Measurements from ENCODE around the gene ATP2B3. TPM values are rescaled to one million over a fixed set of nuclear protein-coding genes. Genes with fewer than 3 reads are reported as not detected.

ATP2B3 gene
- total RNA-seq, 2 donors from 2014 or later, result not detected

DNA sequence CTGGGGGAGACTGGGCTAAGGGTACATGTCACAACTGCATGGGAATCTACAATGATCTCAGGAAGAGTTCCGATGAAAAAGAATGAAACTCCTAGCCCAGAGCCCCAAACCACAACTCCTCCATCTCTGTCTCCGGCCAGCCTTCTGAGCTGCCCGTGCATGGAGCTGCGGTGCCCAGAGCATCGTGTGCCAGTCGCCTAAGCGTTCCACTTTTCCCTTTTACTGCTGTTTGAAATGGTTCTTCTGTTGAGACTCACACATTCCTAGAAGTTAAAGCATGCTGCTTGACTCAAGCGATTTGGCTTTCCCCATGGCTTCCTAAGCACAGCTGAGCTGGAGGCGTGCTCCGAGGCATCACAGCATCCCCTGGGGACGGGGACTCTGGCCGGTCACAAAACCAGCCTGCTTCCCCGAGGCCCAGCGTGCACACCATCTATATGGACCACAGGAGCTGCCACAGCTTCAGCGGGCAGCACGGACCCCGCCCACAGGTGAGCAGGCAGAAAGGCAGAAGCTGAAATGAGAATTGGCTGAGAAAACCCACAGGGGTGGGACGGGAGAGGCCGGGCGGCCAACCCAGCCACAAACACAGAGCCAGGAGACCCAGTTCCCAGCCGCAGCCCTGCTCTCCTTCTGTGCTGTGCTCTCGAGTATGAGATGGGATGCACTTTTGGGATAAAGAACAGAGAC, 76.5 kb downstream of the ATP2B3 start:
- Mint-ChIP-seq H3K4me3 (no peak overlapping the region), H3K27ac (no peak overlapping the region), H3K27me3 (ENCODE audit: low read depth) (peaks cover 14% of the 10 kb centered on the region), H3K4me1 (ENCODE audit: low read depth) (peaks cover 19% of the 10 kb centered on the region), H3K36me3 (ENCODE audit: insufficient read depth in 2 of 2) (peaks cover 0 to 3% of the 10 kb centered on the region in 2 donors), H3K9me3 (no peaks in the 10 kb centered on the region)
- ATAC-seq (replicated peaks in 1 of 2) (no peak), DNase-seq (no peak)

DNA sequence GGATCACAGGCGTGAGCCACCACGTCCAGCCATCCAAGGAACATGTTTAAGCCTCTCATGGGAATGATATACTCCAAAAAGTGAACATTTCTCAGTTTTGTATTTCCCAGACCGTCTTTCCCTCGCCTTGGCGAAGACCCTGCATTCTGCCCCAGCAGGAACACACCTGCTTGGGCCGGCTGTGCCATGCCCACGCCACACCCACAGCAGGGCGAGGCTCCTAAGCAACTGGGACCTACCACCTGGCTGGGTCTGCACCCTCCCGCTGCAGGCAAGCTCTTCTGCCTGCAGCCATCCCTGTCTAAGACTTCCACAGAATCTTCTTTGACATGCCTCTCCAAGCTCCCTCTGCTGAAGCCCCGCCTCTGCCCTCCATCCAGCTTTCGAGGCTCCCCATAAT, 77.9 kb downstream of the ATP2B3 start:
- H3K9me3 Mint-ChIP-seq, result no peaks in the 10 kb centered on the region
- ATAC-seq (replicated peaks in 1 of 2) (no peak), DNase-seq (no peak)
- H3K27ac Mint-ChIP-seq, result no peak overlapping the region
- peaks cover 25% of the 10 kb centered on the region for H3K4me1 Mint-ChIP-seq (ENCODE audit: low read depth)
- peaks cover 0 to 5% of the 10 kb centered on the region in 2 donors for H3K36me3 Mint-ChIP-seq (ENCODE audit: insufficient read depth in 2 of 2)
- H3K4me3 Mint-ChIP-seq, result no peak overlapping the region
- peaks cover 20% of the 10 kb centered on the region for H3K27me3 Mint-ChIP-seq (ENCODE audit: low read depth)

DNA sequence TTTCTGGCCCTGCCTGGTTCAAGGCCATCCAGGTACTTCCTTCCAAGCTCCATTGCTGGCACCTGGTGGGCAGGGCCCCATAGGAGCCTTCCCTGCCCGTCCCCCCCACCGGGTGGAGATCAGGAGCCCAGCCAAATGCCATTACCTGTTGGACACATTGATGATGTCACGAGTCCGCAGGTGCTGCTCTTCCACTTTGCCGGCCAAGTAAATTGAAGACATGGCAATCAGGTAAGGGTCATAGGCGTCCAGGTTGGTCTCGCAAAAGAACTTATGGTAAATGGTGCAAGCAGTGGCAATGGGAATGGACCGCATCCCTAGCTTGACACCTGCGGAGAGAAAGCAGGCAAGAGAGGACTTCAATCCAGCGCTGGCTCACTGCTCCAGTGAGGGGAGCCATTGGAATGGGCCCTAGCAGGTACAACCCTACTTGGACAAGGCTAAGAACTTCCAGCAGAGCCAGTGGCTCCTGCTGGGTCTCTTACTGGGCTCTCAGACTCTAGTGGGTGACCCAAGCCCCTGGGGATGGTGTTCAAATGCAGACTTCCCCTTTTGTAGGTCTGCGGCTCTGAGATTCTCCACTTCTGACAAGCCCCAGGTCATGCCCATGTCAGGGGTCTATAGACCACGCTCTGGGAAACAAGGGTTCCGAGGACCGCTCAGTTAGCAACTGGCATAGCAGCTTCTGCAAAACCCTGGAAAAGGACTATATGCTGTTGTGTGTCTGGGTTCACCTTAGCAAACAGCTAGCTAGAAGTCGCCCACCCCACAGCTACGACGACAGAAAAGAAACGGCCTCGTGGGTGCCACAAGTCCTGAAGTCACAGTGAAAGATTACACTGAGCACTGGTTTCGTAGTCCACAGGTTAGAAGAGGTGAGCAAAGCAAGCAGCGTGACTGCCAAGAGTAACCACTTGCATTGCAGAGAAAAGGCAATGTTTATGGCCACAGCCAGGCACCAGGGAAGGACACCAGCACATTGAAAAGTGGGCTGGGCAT, 78.7 kb downstream of the ATP2B3 start:
- Mint-ChIP-seq H3K4me1 (ENCODE audit: low read depth) (peaks cover 33% of the 10 kb centered on the region), H3K27me3 (ENCODE audit: low read depth) (peaks cover 16% of the 10 kb centered on the region), H3K4me3 (no peak overlapping the region), H3K36me3 (ENCODE audit: insufficient read depth in 2 of 2) (peaks cover 0 to 5% of the 10 kb centered on the region in 2 donors), H3K27ac (no peak overlapping the region), H3K9me3 (no peaks in the 10 kb centered on the region)
- ATAC-seq (replicated peaks in 1 of 2) (no peak), DNase-seq (no peak)

DNA sequence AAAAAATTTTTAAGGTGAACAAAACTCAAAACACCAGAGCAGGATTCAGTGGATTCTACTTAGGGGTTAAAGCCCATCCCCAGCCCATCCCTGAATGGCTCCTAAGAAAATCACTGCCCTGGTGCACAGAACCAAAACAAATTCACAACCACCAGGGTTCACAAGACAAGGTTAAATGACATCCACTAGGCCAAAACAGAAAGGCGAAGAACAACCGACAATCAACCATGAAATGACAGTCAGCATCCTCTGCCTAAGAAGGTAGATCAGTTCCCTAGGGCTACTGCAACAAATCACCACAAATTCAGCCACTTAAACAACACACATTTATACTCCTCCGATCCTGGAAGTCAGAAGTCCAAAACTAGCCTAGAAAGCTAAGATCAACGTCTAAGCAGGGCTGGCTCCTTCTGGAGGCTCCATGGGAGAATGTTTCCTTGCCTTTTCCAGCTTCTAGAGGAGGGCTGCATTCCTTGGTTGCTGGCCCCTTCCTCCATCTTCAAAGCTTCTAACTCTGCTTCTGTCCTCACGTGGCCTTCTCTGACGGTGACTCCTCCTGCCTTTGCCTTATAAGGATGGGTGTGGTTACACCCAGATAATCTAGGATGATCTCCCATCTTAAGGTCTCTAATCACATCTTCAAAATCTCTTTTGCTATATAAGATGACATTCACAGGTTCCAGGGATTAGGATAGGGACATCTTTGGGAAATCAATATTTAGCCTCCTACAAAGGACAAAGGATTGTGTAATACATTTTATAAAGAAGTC, 79.7 kb downstream of the ATP2B3 start:
- DNase-seq, result no peak
- Mint-ChIP-seq H3K9me3 (no peaks in the 10 kb centered on the region), H3K27me3 (ENCODE audit: low read depth) (peaks cover 13% of the 10 kb centered on the region), H3K36me3 (ENCODE audit: insufficient read depth in 2 of 2) (peaks cover 0 to 5% of the 10 kb centered on the region in 2 donors), H3K27ac (no peak overlapping the region), H3K4me3 (peak overlapping the region; percentile 84 to 86), H3K4me1 (ENCODE audit: low read depth) (peaks cover 35% of the 10 kb centered on the region)
- no peak for ATAC-seq (replicated peaks in 1 of 2)

DNA sequence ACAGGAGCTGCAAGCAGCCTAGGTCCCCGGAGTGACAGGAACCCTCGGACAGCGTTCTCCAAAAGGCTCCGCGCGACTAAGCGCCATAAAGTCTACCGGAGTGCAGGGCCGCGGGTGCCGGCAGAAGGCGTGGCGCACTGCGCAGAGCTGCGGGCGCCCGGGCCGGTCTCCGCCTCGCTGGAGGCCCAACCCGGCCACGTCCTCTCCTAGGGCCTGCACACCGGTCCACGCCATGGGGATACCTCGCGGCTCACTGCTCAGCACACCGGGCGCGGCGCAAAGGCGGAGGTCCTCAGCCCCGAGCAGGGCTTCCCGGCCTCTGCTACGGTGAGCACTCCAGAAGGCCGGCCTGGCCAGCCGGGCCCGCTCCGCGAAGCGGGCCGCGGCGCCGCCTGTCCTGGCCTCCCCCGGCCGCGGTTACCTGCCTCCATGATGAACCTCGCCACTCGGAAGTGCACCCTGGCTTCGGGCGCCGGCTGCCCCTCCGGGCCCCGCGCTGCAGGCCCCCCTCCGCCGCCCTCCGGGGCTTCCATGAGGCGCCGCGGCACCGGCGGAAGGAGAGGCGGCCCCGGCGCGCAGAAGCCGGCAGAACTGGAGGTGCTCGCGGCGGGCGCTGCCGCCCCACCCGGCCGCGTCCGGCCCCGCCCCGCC, 81.2 kb downstream of the ATP2B3 start, which contains the start of gene CCNQ:
Gene CCNQ, minus strand, starts transcription at position 599 of the 651 bp plus-strand sequence. Its CDS starts 66 bp downstream, at position 533.
- H3K9me3 Mint-ChIP-seq, result no peaks in the 10 kb centered on the region
- peak; percentile 35 for DNase-seq
- H3K27ac Mint-ChIP-seq, result peak within 1 kb of the TSS; percentile 33
- peak; percentile 71 to 77 for ATAC-seq (replicated peaks in 1 of 2)
- peaks cover 0 to 4% of the 10 kb centered on the region in 2 donors for H3K36me3 Mint-ChIP-seq (ENCODE audit: insufficient read depth in 2 of 2)
- H3K27me3 Mint-ChIP-seq (ENCODE audit: low read depth), result peaks cover 25% of the 10 kb centered on the region
- peak within 1 kb of the TSS; percentile 86 to 89 for H3K4me3 Mint-ChIP-seq
- peaks cover 35% of the 10 kb centered on the region for H3K4me1 Mint-ChIP-seq (ENCODE audit: low read depth)

DNA sequence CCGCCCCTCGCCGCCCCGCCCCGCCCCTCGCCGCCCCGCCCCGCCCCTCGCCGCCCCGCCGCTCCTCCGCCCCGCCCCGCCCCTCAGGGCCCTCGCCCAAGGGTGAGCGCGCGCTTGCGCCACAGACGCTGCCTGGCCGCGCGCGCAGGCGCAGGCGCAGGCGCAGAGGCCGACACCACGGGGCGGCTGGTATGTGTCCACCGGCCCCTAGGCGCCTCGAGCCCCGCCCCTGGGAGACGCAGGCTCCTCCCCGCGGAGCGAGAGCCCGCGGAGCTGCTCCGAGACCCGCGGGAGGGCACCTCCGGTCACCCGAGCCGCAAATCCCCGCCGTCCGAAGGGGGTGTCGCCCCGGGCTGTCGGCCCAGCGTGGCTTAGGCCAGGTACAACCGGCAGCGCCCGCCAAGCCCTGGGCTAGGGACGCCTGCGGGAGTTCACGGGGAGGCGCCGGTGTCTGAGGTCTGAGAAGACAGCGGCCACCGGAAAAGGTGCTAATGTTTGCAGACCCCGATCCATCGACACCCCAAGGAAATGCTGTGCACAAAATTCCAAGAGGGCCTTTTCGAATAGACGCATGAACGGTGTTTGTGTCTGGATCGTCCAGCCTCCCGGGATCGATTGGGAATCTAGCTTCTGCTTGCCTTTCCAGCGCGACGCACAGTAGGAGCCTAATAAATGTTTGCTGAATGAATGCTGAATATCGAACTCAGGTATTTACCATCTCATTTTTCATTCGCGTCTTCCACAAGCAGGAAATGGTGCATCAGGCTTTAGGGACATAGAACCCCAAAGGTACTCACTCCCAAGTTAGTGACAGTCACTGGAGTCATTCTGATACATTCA, 82.0 kb downstream of the ATP2B3 start:
- Mint-ChIP-seq H3K36me3 (ENCODE audit: insufficient read depth in 2 of 2) (peaks cover 0 to 4% of the 10 kb centered on the region in 2 donors), H3K9me3 (no peaks in the 10 kb centered on the region), H3K27ac (no peak overlapping the region), H3K4me1 (ENCODE audit: low read depth) (peaks cover 35% of the 10 kb centered on the region), H3K27me3 (ENCODE audit: low read depth) (peaks cover 25% of the 10 kb centered on the region), H3K4me3 (peak overlapping the region; percentile 76 to 89)
- DNase-seq (peak; percentile 91), ATAC-seq (replicated peaks in 1 of 2) (peak; percentile 89 to 91)

DNA sequence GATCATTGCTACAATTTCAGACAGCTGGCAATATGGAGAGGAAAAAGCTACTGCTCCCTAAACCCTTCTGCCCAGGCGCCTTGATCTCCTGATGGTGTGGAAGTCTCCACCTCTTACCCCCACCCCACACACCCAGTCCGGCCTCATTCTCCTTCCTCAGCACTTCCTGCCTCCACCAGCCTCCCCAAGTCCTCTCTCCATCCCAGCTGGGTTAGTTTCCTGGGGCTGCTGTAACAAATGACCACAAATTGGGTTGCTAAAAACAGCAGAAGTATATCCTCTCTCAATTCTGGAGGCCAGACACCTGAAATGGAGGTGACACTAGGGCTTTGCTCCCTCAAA, 82.6 kb downstream of the ATP2B3 start:
- Mint-ChIP-seq H3K27me3 (ENCODE audit: low read depth) (peaks cover 25% of the 10 kb centered on the region), H3K9me3 (no peaks in the 10 kb centered on the region), H3K36me3 (ENCODE audit: insufficient read depth in 2 of 2) (peaks cover 0 to 4% of the 10 kb centered on the region in 2 donors), H3K27ac (no peak overlapping the region), H3K4me3 (peak overlapping the region; percentile 76 to 89), H3K4me1 (ENCODE audit: low read depth) (peaks cover 35% of the 10 kb centered on the region)
- DNase-seq, result peak in 1 of 2 donors; percentile 15
- no peak for ATAC-seq (replicated peaks in 1 of 2)

DNA sequence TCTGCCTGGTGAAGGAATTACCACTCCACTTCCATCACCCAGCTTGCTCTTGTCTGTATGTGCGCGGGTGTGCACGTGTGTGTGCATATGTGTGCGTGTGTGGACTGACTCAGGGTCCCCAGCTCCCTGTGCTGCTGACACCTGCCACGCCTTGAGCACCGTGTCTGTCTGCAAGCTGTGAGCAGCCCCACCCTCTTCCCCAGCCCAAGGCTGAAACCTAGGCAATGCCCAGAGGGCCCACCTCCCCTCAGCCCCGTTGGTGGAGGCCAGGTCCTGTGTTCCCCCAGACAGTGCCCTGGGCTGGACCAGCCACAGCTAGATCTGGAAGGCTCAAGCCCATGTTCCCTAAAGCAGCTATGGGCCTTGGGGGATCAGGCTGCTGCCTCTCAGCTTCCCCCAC, 83.5 kb downstream of the ATP2B3 start:
- peak overlapping the region in 1 of 2 donors; percentile 43 for H3K4me3 Mint-ChIP-seq
- DNase-seq, result no peak
- H3K36me3 Mint-ChIP-seq (ENCODE audit: insufficient read depth in 2 of 2), result peaks cover 0 to 3% of the 10 kb centered on the region in 2 donors
- peaks cover 25% of the 10 kb centered on the region for H3K27me3 Mint-ChIP-seq (ENCODE audit: low read depth)
- H3K4me1 Mint-ChIP-seq (ENCODE audit: low read depth), result peaks cover 35% of the 10 kb centered on the region
- no peaks in the 10 kb centered on the region for H3K9me3 Mint-ChIP-seq
- H3K27ac Mint-ChIP-seq, result no peak overlapping the region
- no peak for ATAC-seq (replicated peaks in 1 of 2)

DNA sequence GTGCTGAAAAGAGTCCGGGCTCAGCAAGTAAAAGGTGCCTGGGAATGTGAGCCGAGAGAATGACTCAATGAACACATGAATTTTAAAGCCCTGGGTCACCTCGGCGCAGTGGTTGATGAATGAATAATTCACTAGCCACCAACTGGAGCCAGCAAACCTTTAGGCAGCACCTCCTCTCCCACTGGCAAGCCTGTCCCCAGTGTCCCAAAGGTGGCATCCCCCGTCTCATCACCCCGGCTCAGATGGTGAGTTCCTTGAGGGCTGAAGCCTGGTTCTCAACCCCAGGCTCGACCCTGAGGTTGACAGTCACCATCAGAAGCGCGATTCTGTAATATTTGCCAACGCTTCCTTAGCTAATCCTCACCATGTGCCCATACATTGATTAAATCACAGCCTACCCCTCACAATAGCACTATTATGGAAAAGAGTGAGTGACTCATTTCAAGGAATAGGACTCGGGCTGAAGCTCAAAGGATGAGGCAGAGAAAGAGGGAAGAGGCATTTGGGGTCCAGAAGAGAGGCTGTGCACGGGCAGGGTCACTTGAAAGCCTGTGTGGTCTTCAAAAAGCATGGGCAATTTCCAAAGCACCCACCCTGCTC, 84.2 kb downstream of the ATP2B3 start:
- no peak for DNase-seq
- H3K4me3 Mint-ChIP-seq, result peak overlapping the region; percentile 12 to 38
- H3K9me3 Mint-ChIP-seq, result no peaks in the 10 kb centered on the region
- H3K27ac Mint-ChIP-seq, result no peak overlapping the region
- H3K36me3 Mint-ChIP-seq (ENCODE audit: insufficient read depth in 2 of 2), result peaks cover 0 to 3% of the 10 kb centered on the region in 2 donors
- peaks cover 33% of the 10 kb centered on the region for H3K4me1 Mint-ChIP-seq (ENCODE audit: low read depth)
- peaks cover 28% of the 10 kb centered on the region for H3K27me3 Mint-ChIP-seq (ENCODE audit: low read depth)
- no peak for ATAC-seq (replicated peaks in 1 of 2)

DNA sequence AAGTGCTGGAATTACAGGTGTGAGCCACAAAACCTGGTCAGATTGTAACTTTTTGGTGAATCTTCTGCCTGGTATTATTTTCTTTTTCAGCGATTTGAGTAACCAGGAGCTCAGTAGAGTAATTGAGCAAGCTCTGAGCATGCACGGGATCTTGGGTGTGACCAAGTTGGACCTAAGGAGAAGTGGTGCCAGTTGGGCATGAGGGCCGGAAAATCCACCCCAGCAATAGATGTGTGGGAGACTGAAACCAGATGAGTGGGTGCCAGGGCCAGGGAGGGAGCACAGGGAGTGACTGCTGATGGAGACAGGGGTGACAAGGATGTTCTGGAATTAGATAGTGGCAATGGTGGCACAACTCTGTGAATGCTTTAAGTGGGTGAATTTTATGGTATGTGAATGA, 85.2 kb downstream of the ATP2B3 start:
- H3K27ac Mint-ChIP-seq, result no peak overlapping the region
- peaks cover 38% of the 10 kb centered on the region for H3K27me3 Mint-ChIP-seq (ENCODE audit: low read depth)
- H3K36me3 Mint-ChIP-seq (ENCODE audit: insufficient read depth in 2 of 2), result peaks cover 0 to 3% of the 10 kb centered on the region in 2 donors
- DNase-seq, result no peak
- ATAC-seq (replicated peaks in 1 of 2), result no peak
- no peaks in the 10 kb centered on the region for H3K9me3 Mint-ChIP-seq
- H3K4me3 Mint-ChIP-seq, result no peak overlapping the region
- peaks cover 24% of the 10 kb centered on the region for H3K4me1 Mint-ChIP-seq (ENCODE audit: low read depth)

DNA sequence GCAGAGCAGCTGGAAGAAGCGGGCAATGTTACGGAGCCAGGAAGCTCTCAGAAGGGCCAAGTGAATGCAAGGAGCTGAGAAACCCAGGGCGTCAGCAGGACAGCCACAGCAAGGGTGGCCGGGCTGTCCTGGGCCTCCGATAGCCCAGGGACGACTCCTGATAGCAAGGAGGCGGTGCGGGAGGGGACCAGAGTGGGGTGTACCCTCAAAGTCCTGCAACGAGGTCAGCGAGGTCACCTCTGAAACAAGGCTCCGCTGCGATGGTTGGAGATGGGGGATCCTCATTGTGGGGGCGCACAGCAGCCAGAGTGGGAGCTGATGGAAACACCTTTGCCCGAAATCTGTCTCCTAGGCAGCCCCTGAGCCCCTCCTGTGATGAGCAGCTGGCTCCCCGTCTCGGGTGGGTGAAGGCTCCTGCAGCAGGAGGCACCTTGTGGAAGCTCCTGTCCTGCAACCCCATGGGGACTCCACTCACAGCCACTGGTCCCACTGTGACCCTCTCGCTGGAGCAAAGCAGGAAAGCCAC, 85.8 kb downstream of the ATP2B3 start:
- H3K27me3 Mint-ChIP-seq (ENCODE audit: low read depth), result peaks cover 38% of the 10 kb centered on the region
- no peak for DNase-seq
- H3K36me3 Mint-ChIP-seq (ENCODE audit: insufficient read depth in 2 of 2), result peaks cover 0 to 3% of the 10 kb centered on the region in 2 donors
- H3K4me3 Mint-ChIP-seq, result no peak overlapping the region
- H3K4me1 Mint-ChIP-seq (ENCODE audit: low read depth), result peaks cover 18% of the 10 kb centered on the region
- H3K9me3 Mint-ChIP-seq, result no peaks in the 10 kb centered on the region
- H3K27ac Mint-ChIP-seq, result no peak overlapping the region
- ATAC-seq (replicated peaks in 1 of 2), result no peak

Measured in activated T-cell treated with anti-CD3 and anti-CD28 coated beads, Interleukin-2, amount 50 U/mL, for 72 hours (primary cell).